ENCODE measurements around the gene COL5A1. TPM values are rescaled to one million over a fixed set of nuclear protein-coding genes. Genes with fewer than 3 reads are reported as not detected.

The COL5A1 gene
- total and polyA plus RNA-seq, 2 donors from 2014 or later, result 2.4 to 23.8 TPM

- no peak for FAIRE-seq
- Histone ChIP-seq H3K9ac (ENCODE audit: low read length in 3 of 3) (no peak overlapping the region), H3K27ac (ENCODE audit: low read depth in 2 of 2, low read length in 2 of 2) (no peak overlapping the region), H3K9me3 (ENCODE audit: control insufficient read depth in 2 of 3, insufficient read depth in 1 of 3, low read length in 3 of 3) (peaks cover 0 to 5% (median 0%) of the 10 kb centered on the region in 3 donors), H3K4me1 (ENCODE audit: control insufficient read depth in 2 of 3, insufficient read depth in 2 of 3, low read depth in 1 of 3, low read length in 3 of 3) (peaks cover 0 to 3% (median 0%) of the 10 kb centered on the region in 3 donors), H3K27me3 (ENCODE audit: control insufficient read depth, insufficient read depth, low read length) (no peaks in the 10 kb centered on the region), H3K36me3 (ENCODE audit: control insufficient read depth in 2 of 3, insufficient read depth in 3 of 3, low read length in 3 of 3) (peaks cover 0 to 20% (median 8%) of the 10 kb centered on the region in 3 donors), H3K4me3 (ENCODE audit: low read length in 3 of 3) (no peak overlapping the region)
- intact Hi-C loops (cut with DNase I), result no loop called here
- TF ChIP-seq CTCF (IDR thresholded peaks at IDR 0.05; ENCODE audit: borderline replicate concordance, extremely low read depth, insufficient read depth), result no peak
- DNase-seq, result no peak
Measured at GRCh38 chr9:134743853-134744252, 102.2 kb downstream of the COL5A1 start.

- intact Hi-C loops (cut with DNase I), result no loop called here
Measured at GRCh38 chr9:134744385-134745295, 103.0 kb downstream of the COL5A1 start.

GRCh38 chr9:134747951-134748489, 106.4 kb downstream of the COL5A1 start:
- DNase-seq, result no peak
- Histone ChIP-seq H3K4me1 (ENCODE audit: control insufficient read depth in 2 of 3, insufficient read depth in 2 of 3, low read depth in 1 of 3, low read length in 3 of 3) (peaks cover 0 to 3% (median 0%) of the 10 kb centered on the region in 3 donors), H3K36me3 (ENCODE audit: control insufficient read depth in 2 of 3, insufficient read depth in 3 of 3, low read length in 3 of 3) (peaks cover 3 to 20% (median 8%) of the 10 kb centered on the region in 3 donors), H3K27me3 (ENCODE audit: control insufficient read depth, insufficient read depth, low read length) (no peaks in the 10 kb centered on the region), H3K4me3 (ENCODE audit: low read length in 3 of 3) (no peak overlapping the region), H3K9me3 (ENCODE audit: control insufficient read depth in 2 of 3, insufficient read depth in 1 of 3, low read length in 3 of 3) (peaks cover 0 to 5% (median 0%) of the 10 kb centered on the region in 3 donors), H3K27ac (ENCODE audit: low read depth in 2 of 2, low read length in 2 of 2) (no peak overlapping the region), H3K9ac (ENCODE audit: low read length in 3 of 3) (no peak overlapping the region)
- no peak for TF ChIP-seq CTCF (IDR thresholded peaks at IDR 0.05; ENCODE audit: borderline replicate concordance, extremely low read depth, insufficient read depth)
- intact Hi-C loops (cut with DNase I), result no loop called here
- no peak for FAIRE-seq

More at GRCh38 chr9:134744385-134745295, 103.0 kb downstream of the COL5A1 start:
- H3K27ac ChIP-seq (ENCODE audit: low read depth in 2 of 2, low read length in 2 of 2), result no peak overlapping the region
- no peak for DNase-seq
- no peak for TF ChIP-seq CTCF (IDR thresholded peaks at IDR 0.05; ENCODE audit: borderline replicate concordance, extremely low read depth, insufficient read depth)
- peaks cover 0 to 20% (median 8%) of the 10 kb centered on the region in 3 donors for H3K36me3 ChIP-seq (ENCODE audit: control insufficient read depth in 2 of 3, insufficient read depth in 3 of 3, low read length in 3 of 3)
- peaks cover 0 to 5% (median 0%) of the 10 kb centered on the region in 3 donors for H3K9me3 ChIP-seq (ENCODE audit: control insufficient read depth in 2 of 3, insufficient read depth in 1 of 3, low read length in 3 of 3)
- H3K9ac ChIP-seq (ENCODE audit: low read length in 3 of 3), result no peak overlapping the region
- FAIRE-seq, result no peak
- H3K4me1 ChIP-seq (ENCODE audit: control insufficient read depth in 2 of 3, insufficient read depth in 2 of 3, low read depth in 1 of 3, low read length in 3 of 3), result peaks cover 0 to 3% (median 0%) of the 10 kb centered on the region in 3 donors
- H3K4me3 ChIP-seq (ENCODE audit: low read length in 3 of 3), result peak overlapping the region in 1 of 3 donors; percentile 17
- H3K27me3 ChIP-seq (ENCODE audit: control insufficient read depth, insufficient read depth, low read length), result no peaks in the 10 kb centered on the region
